Measurements from ENCODE around the gene TXNDC8. TPM values are rescaled to one million over a fixed set of nuclear protein-coding genes. Genes with fewer than 3 reads are reported as not detected.
"Not testable (repeated sequence)": the region's sequence is repeated elsewhere in the genome, so short reads cannot be mapped to it uniquely, and the experiment has no call there.

TXNDC8 gene
- total RNA-seq (2014; rRNA removed), result not detected in 2 replicates
- polyA plus RNA-seq (2012), result not detected

- DNase-seq (ENCODE audit: low read depth), result peak; percentile 47
These were observed at the start of gene TXNDC8 for GRCh38 chr9:110337727-110338126. TXNDC8 (minus strand) TSS chr9:110337863.

GRCh38 chr9:110383491-110383890 lies 45.8 kb upstream of the TXNDC8 start:
- no peak for DNase-seq (ENCODE audit: low read depth)

GRCh38 chr9:110382731-110383130 lies 45.1 kb upstream of the TXNDC8 start:
- no peak for DNase-seq (ENCODE audit: low read depth)

- no peak for DNase-seq (ENCODE audit: low read depth)
These were observed 33.8 kb upstream of the TXNDC8 start for GRCh38 chr9:110371411-110372007.

GRCh38 chr9:110370315-110370714 lies 32.7 kb upstream of the TXNDC8 start:
- peak; percentile 43 for DNase-seq (ENCODE audit: low read depth)

- no peak for DNase-seq (ENCODE audit: low read depth)
These were observed 26.8 kb upstream of the TXNDC8 start for GRCh38 chr9:110364451-110364850.

- DNase-seq (ENCODE audit: low read depth), result not testable (repeated sequence)
These were observed 21.3 kb upstream of the TXNDC8 start for GRCh38 chr9:110358992-110359391.

- DNase-seq (ENCODE audit: low read depth), result no peak
These were observed 19.8 kb upstream of the TXNDC8 start for GRCh38 chr9:110357505-110357904.

GRCh38 chr9:110356639-110357395 lies 19.2 kb upstream of the TXNDC8 start:
- no peak for DNase-seq (ENCODE audit: low read depth)

GRCh38 chr9:110355911-110356310 lies 18.2 kb upstream of the TXNDC8 start:
- no peak for DNase-seq (ENCODE audit: low read depth)

GRCh38 chr9:110351009-110351467 lies 13.4 kb upstream of the TXNDC8 start:
- peak; percentile 83 for DNase-seq (ENCODE audit: low read depth)

GRCh38 chr9:110346325-110346724 lies 8.7 kb upstream of the TXNDC8 start:
- no peak for DNase-seq (ENCODE audit: low read depth)

- no peak for DNase-seq (ENCODE audit: low read depth)
These were observed 7.2 kb upstream of the TXNDC8 start for GRCh38 chr9:110344821-110345220.

- no peak for DNase-seq (ENCODE audit: low read depth)
These were observed 5.9 kb upstream of the TXNDC8 start for GRCh38 chr9:110343551-110343950.

GRCh38 chr9:110340306-110340705 lies 2.6 kb upstream of the TXNDC8 start:
- DNase-seq (ENCODE audit: low read depth), result peak; percentile 29

GRCh38 chr9:110338143-110338542 lies 480 bp upstream of the TXNDC8 start:
- no peak for DNase-seq (ENCODE audit: low read depth)

- DNase-seq (ENCODE audit: low read depth), result no peak
These were observed 1.3 kb downstream of the TXNDC8 start for GRCh38 chr9:110336363-110336762.

- DNase-seq (ENCODE audit: low read depth), result no peak
These were observed 2.8 kb downstream of the TXNDC8 start for GRCh38 chr9:110334871-110335270.

- no peak for DNase-seq (ENCODE audit: low read depth)
These were observed 3.5 kb downstream of the TXNDC8 start for GRCh38 chr9:110334183-110334582.

- DNase-seq (ENCODE audit: low read depth), result no peak
These were observed 4.9 kb downstream of the TXNDC8 start for GRCh38 chr9:110332766-110333165.

GRCh38 chr9:110330484-110331105 lies 7.1 kb downstream of the TXNDC8 start:
- peak; percentile 63 for DNase-seq (ENCODE audit: low read depth)

GRCh38 chr9:110329639-110330230 lies 7.9 kb downstream of the TXNDC8 start:
- DNase-seq (ENCODE audit: low read depth), result no peak

Data from LHCN-M2 (cell line).